IPS-18a (cell line): ENCODE results near the gene SPECC1L.
"Not testable (repeated sequence)": the region's sequence is repeated elsewhere in the genome, so short reads cannot be mapped to it uniquely, and the experiment has no call there.

ENCODE experiments used
- H3K27ac ChIP-seq: one replicate; pipeline ENCODE4 v1.5.1; 2013; ENCODE audit warnings: low read length
- H3K27me3 ChIP-seq: one replicate; pipeline ENCODE4 v1.6.1; 2013; ENCODE audit warnings: mild to moderate bottlenecking, low read length; ENCODE audit not compliant: control insufficient read depth, insufficient read depth
- H3K36me3 ChIP-seq: one replicate; pipeline ENCODE4 v1.6.1; 2013; ENCODE audit warnings: low read depth, low read length; ENCODE audit not compliant: control insufficient read depth
- H3K4me1 ChIP-seq: one replicate; pipeline ENCODE4 v1.6.1; 2013; ENCODE audit warnings: low read depth, low read length; ENCODE audit not compliant: control insufficient read depth
- H3K4me3 ChIP-seq: one replicate; pipeline ENCODE4 v1.5.1; 2013; ENCODE audit warnings: low read length
- H3K9ac ChIP-seq: one replicate; pipeline ENCODE4 v1.6.1; 2013; ENCODE audit warnings: mild to moderate bottlenecking, low read length, moderate library complexity
- H3K9me3 ChIP-seq: one replicate; pipeline ENCODE4 v1.6.1; 2013; ENCODE audit warnings: low read depth, low read length; ENCODE audit not compliant: control insufficient read depth

The SPECC1L gene

GRCh38 chr22:24236656-24237055, 34.0 kb upstream of the SPECC1L start:
- Histone ChIP-seq H3K4me3 (no peak overlapping the region), H3K27me3 (no peaks in the 10 kb centered on the region), H3K36me3 (no peaks in the 10 kb centered on the region), H3K27ac (no peak overlapping the region), H3K9ac (no peak overlapping the region), H3K4me1 (no peaks in the 10 kb centered on the region), H3K9me3 (no peaks in the 10 kb centered on the region)

- H3K36me3 ChIP-seq, H3K4me3 ChIP-seq, H3K27me3 ChIP-seq, H3K4me1 ChIP-seq, H3K9me3 ChIP-seq, H3K27ac ChIP-seq, H3K9ac ChIP-seq: not testable (repeated sequence)
Measured at GRCh38 chr22:24238101-24238694, 32.4 kb upstream of the SPECC1L start.

GRCh38 chr22:24240381-24240780, 30.2 kb upstream of the SPECC1L start:
- no peak overlapping the region for H3K27ac ChIP-seq
- H3K36me3 ChIP-seq, result no peaks in the 10 kb centered on the region
- no peaks in the 10 kb centered on the region for H3K9me3 ChIP-seq
- no peaks in the 10 kb centered on the region for H3K4me1 ChIP-seq
- no peaks in the 10 kb centered on the region for H3K27me3 ChIP-seq
- no peak overlapping the region for H3K4me3 ChIP-seq
- H3K9ac ChIP-seq, result no peak overlapping the region

- not testable (repeated sequence) for H3K9me3 ChIP-seq, H3K4me1 ChIP-seq, H3K27me3 ChIP-seq, H3K27ac ChIP-seq, H3K9ac ChIP-seq, H3K4me3 ChIP-seq, H3K36me3 ChIP-seq
Measured at GRCh38 chr22:24240985-24241692, 29.5 kb upstream of the SPECC1L start.

GRCh38 chr22:24243417-24243816, 27.2 kb upstream of the SPECC1L start:
- H3K27ac ChIP-seq, H3K9me3 ChIP-seq, H3K4me3 ChIP-seq, H3K4me1 ChIP-seq, H3K36me3 ChIP-seq, H3K9ac ChIP-seq, H3K27me3 ChIP-seq: not testable (repeated sequence)

- no peaks in the 10 kb centered on the region for H3K27me3 ChIP-seq
- H3K4me3 ChIP-seq, result no peak overlapping the region
- H3K9ac ChIP-seq, result no peak overlapping the region
- H3K27ac ChIP-seq, result no peak overlapping the region
- H3K9me3 ChIP-seq, result no peaks in the 10 kb centered on the region
- no peaks in the 10 kb centered on the region for H3K4me1 ChIP-seq
- no peaks in the 10 kb centered on the region for H3K36me3 ChIP-seq
Measured at GRCh38 chr22:24244144-24244787, 26.4 kb upstream of the SPECC1L start.

GRCh38 chr22:24245030-24245431, 25.6 kb upstream of the SPECC1L start, which contains the start of gene GGT5:
Gene GGT5, minus strand, starts transcription at chr22:24245082. Its CDS starts 357 bp downstream, at chr22:24244725.
- not testable (repeated sequence) for H3K27me3 ChIP-seq, H3K27ac ChIP-seq, H3K4me3 ChIP-seq, H3K9me3 ChIP-seq, H3K4me1 ChIP-seq, H3K9ac ChIP-seq, H3K36me3 ChIP-seq

- not testable (repeated sequence) for H3K4me3 ChIP-seq, H3K27ac ChIP-seq
Measured at GRCh38 chr22:24245584-24246561, 24.8 kb upstream of the SPECC1L start.

GRCh38 chr22:24247011-24247507, 23.6 kb upstream of the SPECC1L start:
- H3K27me3 ChIP-seq, result no peaks in the 10 kb centered on the region
- no peaks in the 10 kb centered on the region for H3K9me3 ChIP-seq
- no peaks in the 10 kb centered on the region for H3K4me1 ChIP-seq
- no peaks in the 10 kb centered on the region for H3K36me3 ChIP-seq
- H3K27ac ChIP-seq, result no peak overlapping the region
- H3K9ac ChIP-seq, result no peak overlapping the region
- no peak overlapping the region for H3K4me3 ChIP-seq

More at GRCh38 chr22:24245584-24246561, 24.8 kb upstream of the SPECC1L start:
- not testable (repeated sequence) for H3K4me1 ChIP-seq, H3K36me3 ChIP-seq, H3K27me3 ChIP-seq, H3K9ac ChIP-seq, H3K9me3 ChIP-seq

GRCh38 chr22:24247564-24248344, 22.9 kb upstream of the SPECC1L start:
- no peaks in the 10 kb centered on the region for H3K36me3 ChIP-seq
- no peak overlapping the region for H3K9ac ChIP-seq
- H3K4me3 ChIP-seq, result no peak overlapping the region
- H3K4me1 ChIP-seq, result no peaks in the 10 kb centered on the region
- H3K27ac ChIP-seq, result no peak overlapping the region
- no peaks in the 10 kb centered on the region for H3K9me3 ChIP-seq
- H3K27me3 ChIP-seq, result no peaks in the 10 kb centered on the region
